ENCODE results near the gene S100B.

GRCh38 chr21:46555225-46555617 is 49.7 kb downstream of the S100B start:
- no peak for TF ChIP-seq POLR2A (IDR thresholded peaks at IDR 0.05)
- TF ChIP-seq, protein P1, sequence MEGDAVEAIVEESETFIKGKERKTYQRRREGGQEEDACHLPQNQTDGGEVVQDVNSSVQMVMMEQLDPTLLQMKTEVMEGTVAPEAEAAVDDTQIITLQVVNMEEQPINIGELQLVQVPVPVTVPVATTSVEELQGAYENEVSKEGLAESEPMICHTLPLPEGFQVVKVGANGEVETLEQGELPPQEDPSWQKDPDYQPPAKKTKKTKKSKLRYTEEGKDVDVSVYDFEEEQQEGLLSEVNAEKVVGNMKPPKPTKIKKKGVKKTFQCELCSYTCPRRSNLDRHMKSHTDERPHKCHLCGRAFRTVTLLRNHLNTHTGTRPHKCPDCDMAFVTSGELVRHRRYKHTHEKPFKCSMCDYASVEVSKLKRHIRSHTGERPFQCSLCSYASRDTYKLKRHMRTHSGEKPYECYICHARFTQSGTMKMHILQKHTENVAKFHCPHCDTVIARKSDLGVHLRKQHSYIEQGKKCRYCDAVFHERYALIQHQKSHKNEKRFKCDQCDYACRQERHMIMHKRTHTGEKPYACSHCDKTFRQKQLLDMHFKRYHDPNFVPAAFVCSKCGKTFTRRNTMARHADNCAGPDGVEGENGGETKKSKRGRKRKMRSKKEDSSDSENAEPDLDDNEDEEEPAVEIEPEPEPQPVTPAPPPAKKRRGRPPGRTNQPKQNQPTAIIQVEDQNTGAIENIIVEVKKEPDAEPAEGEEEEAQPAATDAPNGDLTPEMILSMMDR (IDR thresholded peaks at IDR 0.05) = no peak
- no peak for TF ChIP-seq EP300 (IDR thresholded peaks at IDR 0.05)

Measured in tibial nerve (tissue), 4 donors.